GM12801 (cell line): ENCODE results near the gene SEPTIN1.

Experiments
- TF ChIP-seq, protein P1 (sequence below): IDR thresholded peaks from one replicate; pipeline ENCODE4 v1.5.1; 2011; ENCODE audit warnings: control low read depth; ENCODE audit not compliant: insufficient read length; ENCODE audit errors: extremely low read depth

Gene SEPTIN1

DNA sequence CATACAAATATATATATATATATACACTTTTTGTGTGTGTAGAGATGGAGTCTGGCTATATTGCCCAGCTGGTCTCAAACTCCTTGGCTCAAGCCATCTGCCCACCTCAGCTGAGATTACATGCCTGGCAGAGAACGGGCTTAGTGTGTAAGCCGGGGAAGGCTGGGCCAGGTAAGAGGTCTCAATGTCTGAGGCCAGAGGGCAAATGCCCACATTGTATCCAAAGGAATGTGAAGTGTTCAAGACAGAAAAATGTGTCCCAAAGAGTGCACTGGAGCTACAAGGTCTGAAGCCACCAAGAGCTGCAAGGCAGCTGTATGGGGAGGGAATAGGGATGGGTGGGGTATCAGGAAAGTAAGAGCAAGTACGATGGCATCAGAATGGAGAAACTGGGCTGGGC is 36.1 kb downstream of the SEPTIN1 start:
- TF ChIP-seq, protein P1, sequence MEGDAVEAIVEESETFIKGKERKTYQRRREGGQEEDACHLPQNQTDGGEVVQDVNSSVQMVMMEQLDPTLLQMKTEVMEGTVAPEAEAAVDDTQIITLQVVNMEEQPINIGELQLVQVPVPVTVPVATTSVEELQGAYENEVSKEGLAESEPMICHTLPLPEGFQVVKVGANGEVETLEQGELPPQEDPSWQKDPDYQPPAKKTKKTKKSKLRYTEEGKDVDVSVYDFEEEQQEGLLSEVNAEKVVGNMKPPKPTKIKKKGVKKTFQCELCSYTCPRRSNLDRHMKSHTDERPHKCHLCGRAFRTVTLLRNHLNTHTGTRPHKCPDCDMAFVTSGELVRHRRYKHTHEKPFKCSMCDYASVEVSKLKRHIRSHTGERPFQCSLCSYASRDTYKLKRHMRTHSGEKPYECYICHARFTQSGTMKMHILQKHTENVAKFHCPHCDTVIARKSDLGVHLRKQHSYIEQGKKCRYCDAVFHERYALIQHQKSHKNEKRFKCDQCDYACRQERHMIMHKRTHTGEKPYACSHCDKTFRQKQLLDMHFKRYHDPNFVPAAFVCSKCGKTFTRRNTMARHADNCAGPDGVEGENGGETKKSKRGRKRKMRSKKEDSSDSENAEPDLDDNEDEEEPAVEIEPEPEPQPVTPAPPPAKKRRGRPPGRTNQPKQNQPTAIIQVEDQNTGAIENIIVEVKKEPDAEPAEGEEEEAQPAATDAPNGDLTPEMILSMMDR, result no peak

- TF ChIP-seq, protein P1, result no peak
These were observed 39.4 kb downstream of the SEPTIN1 start for GRCh38 chr16:30342751-30343490.

DNA sequence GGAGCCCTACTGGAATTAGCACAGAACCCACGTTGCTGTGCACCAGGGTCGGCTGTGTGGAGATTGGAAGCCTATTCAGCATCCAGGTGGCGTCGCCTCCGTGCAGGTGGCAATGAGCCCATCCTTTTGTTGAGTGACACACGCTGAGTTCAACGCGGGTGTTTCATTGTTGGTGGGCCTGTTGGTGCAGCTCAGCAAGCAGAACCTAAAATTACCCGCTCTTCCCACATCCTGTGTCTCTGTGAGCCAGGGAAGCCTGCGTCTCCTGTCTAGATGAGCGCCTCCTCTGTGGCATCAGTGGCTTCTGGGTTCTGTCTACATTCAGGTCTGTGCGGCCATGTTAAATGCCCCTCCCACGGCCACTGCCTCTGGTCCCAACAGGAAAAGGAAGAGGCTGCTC is 41.7 kb downstream of the SEPTIN1 start:
- TF ChIP-seq, protein P1, result no peak

DNA sequence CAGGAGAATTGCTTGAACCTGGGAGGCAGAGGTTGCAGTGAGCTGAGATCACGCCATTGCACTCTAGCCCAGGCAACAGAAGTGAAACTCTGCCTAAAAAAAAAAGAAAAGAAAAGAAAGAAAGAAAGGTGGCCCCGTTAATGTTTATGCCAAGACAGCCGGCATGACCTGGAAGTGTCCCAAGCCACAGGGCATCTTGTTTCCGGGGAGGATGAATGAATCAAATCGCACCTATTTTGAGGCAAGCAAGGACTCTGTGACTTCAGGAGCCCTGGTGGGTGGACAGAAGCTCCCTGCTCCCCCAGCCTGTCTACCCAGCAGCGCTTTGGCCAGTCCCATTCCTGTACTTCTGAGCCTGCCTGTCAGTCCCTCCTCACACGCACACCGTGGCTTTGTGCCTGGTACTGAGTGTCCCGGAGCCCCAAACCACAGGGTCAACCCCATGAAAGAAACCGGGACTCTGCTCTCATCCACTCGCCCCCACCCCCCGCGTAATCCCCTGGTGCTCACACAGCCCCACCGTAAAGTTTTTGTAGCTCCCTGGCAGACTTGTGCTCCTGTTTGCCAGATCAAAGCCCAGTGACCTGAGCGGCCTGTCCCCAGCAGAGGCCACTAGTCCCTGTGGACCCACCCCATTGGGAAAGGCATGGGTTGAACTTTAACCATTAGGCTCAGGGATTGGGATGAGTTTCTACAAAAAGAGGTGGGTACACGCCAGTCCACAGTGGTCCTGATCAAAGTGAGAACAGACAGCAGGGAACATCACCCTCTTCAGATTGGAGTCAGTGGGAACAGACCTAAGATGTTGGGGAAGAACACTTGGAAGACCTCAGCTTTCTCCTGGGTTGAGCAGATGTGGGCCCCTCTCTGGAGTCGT is 46.5 kb downstream of the SEPTIN1 start:
- TF ChIP-seq, protein P1, result no peak
